ENCODE measurements around the gene SLC35F4.
"Not testable (repeated sequence)": the region's sequence is repeated elsewhere in the genome, so short reads cannot be mapped to it uniquely, and the experiment has no call there.

The SLC35F4 gene

DNA sequence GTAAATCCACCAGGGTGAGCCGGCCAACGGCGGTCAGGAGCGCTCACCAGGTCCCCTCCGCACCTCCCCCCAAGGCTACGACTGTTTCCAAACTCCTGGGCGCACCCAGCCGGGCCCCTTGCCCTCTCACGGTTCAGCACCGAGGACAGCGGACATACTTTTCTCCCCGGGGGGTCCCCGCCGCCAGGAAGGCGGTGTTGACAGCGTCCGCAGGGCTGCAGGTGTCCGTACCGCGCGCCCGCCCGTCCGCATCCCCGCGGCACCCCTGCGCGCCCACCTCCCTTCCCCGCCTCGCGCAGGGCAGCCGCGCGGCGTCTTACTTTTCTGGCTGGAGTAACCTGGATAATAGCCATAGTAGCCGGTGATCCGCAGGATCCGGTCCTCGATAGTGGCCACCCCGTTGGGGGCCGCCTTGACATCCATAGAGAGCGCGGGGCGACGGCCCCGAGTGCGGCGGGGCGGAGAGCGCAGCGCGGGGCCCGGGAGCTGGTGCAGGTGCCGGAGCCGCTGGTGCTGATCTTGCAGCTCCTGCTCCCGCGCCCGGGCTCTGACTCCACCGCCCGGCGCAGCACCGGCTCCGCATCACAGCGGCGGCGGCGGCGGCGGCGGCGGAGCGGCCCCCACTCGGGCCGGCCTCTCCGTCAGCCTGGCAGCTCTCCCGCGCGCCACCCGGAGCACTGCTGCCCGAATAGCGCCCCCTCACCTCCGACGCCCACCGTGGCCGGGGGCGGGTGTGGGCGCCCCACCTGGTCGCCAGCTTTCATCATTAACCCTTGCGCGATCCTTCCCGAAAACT is at the start of gene SLC35F4:
TSS of gene SLC35F4 (minus strand) at position 690 of the 796 bp plus-strand sequence.
- DNase-seq (ENCODE audit: low read depth, low spot score) = peak; percentile 93

GRCh38 chr14:57909626-57910025 is 43.7 kb upstream of the SLC35F4 start:
- DNase-seq (ENCODE audit: low read depth, low spot score) = no peak

- DNase-seq (ENCODE audit: low read depth, low spot score) = no peak
Observed at GRCh38 chr14:57903954-57904353, 38.1 kb upstream of the SLC35F4 start.

GRCh38 chr14:57898837-57899572 is 33.1 kb upstream of the SLC35F4 start:
- no peak for DNase-seq (ENCODE audit: low read depth, low spot score)

DNA sequence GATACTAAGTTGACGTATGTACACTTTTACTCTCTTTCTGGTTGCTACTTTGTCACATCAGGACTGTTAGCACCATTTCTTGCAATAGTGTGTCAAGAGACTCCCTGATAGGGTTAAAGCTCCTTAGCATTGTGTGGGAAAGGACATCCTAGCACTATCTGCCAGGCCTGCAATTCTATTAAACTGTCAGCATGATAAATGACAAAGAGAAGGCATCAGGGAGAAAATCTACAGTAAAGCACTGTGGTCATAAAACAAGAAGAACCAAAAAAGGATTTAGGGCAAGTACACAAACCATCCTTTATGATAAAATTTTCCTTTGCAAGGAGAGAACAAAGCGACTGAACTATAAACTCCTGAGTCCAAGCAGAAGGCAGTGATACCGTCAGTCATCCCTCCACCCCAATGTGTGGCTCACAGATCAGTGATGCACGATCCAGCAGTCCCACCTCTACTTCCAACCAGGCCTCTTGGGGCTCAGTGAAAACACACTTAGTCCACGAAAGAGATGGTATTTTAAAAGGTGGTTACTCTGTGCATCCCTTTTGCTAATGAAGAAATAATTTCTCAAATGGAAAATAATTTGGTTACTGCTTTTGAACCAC is 31.4 kb upstream of the SLC35F4 start:
- no peak for DNase-seq (ENCODE audit: low read depth, low spot score)

DNA sequence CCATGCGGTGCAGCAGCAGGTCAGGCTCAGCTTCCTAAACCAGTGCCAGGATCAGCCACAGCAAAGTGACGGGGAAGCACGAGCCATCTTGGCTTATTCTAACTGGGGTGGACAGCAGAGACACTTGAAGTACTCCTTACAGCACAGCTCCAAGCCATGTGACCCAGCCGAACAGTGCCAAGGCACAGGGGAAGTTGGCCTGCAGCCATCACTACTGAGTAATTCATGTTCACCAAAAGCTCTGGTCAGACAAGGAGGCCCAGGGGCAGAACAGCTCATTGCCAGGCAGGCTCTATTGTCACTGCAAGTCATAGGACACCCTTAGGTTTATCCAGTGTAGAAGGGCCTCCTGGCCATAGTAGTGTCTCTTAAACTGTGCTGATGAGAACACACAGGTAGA is 23.4 kb upstream of the SLC35F4 start:
- no peak for DNase-seq (ENCODE audit: low read depth, low spot score)

DNA sequence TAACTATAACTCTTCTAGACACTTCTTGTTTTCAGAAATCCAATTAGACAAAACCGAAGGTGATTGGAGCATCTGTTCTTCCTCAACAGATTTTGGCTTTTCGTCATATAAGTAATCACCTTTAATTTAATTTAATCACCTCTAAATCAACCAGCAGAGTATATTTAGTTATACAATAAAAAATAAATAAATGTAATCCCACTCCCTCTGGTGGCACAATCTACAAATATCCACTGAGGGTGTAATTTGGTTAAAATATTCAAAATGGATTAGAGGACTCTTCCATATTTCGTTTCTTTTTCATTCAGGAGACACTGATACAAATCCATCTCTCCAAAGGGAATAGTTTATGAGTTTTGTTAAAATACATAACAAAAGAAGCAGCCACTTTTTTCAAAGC is 18.3 kb upstream of the SLC35F4 start:
- no peak for DNase-seq (ENCODE audit: low read depth, low spot score)

- DNase-seq (ENCODE audit: low read depth, low spot score) = no peak
Observed at GRCh38 chr14:57883061-57883460, 17.2 kb upstream of the SLC35F4 start.

GRCh38 chr14:57879516-57879915 is 13.6 kb upstream of the SLC35F4 start:
- DNase-seq (ENCODE audit: low read depth, low spot score) = no peak

DNA sequence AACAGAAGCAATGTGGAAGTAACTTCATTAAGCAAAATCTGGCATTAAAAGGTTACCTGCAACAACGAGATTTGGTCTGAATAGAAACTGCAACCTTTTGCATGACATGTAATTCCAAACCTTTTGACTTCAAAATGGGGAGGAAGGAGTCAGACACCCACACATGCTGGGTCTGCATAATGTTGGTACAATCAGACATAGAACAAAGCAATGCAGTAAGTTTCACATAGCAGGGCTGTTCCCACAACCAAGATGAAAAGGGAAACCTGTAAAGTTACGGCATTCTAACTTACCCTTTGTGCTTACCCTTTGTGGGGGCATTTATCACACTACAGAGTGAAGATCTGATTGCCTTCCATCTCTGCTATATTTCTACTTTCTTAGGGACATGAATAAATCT is 10.1 kb upstream of the SLC35F4 start:
- no peak for DNase-seq (ENCODE audit: low read depth, low spot score)

GRCh38 chr14:57875296-57875695 is 9.4 kb upstream of the SLC35F4 start:
- DNase-seq (ENCODE audit: low read depth, low spot score) = no peak

DNA sequence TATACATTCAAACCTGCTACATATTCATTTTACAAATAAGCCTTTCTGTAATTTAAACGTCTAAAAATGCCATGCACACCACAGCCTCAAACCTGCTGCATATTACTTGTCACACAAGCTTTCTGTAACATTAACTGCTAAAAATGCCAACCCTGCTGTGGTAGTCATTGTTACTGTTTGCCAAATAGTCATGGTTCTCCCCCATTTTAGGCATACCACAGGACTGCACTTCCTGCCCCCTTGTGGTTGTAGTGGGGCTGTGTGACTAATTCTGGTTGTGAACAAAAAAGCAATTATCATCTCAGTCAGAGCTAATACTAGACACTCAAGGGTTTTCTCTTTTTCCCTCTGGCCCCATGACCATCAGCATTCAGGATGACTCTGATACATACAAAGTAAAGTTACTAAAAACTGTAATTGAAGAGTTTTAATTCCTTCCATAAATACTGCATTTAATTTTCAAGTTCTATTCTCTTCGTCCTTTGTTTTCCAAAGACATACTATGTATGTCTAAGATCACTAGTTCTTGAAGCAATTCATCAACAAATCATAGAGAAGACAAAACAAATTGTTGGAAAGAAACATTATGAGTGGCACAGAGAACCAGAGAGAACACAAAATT is 5.7 kb upstream of the SLC35F4 start:
- peak; percentile 32 for DNase-seq (ENCODE audit: low read depth, low spot score)

GRCh38 chr14:57870686-57871457 is 5.0 kb upstream of the SLC35F4 start:
- DNase-seq (ENCODE audit: low read depth, low spot score) = no peak

DNA sequence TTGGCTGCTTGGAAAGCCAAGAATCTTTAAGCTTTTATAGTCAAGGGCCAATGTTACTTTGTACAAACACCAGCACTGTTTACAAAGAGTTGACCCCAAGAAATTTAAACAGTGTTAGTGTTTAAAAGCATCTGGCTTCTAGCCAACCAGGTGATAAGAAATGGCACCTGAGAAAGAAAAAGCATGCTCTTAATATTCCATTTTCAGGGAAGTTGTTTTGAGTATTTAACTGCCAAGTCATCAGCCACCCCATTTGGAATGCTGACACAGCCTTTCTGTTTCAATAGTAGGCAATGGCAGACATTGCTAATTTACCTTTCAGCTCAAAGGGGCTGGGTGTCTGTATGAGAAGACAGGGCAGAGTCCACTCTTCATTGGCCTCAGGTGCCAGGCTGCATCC is 3.7 kb upstream of the SLC35F4 start:
- no peak for DNase-seq (ENCODE audit: low read depth, low spot score)

DNA sequence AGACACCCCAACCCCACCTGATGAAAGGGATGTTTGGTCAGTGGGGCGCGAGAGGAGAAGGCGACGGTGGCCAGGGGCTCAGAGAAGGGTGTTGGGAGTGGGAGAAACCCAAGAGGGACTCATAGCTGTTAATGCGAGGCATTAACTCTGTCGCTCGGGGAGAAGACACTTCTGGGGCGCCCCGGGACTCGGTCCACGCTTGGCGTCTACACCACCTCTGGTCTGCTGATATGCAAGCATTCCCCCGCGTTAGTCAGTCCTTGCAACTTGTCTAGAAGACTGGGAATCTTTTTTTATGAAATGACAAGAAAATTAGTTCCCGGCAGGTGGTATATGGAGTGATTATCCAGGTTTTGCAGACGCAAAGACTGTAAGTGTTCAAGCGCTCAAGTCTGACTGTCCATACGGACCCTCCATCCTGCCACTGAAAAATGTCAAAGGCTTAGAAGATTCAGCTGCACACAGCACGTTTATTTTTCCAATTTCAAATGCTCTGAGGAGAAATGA is 360 bp upstream of the SLC35F4 start:
- no peak for DNase-seq (ENCODE audit: low read depth, low spot score)

DNA sequence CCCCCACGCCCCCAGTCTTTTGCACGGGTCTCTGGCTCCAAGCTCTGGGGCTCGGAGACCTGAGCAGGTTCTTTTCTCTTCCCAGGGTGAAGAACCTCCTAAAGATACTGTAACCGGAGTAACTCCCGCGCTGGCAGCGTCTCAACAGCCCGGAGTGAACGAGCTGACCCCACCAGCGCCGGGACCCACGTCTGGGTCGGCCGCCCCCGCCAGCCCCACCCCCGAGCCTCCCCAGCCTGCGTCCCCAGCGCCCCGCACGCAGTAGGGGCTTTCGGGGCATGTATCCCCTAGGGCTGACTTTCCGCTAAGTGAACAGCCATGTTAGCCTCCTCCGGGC is 858 bp downstream of the SLC35F4 start:
- no peak for DNase-seq (ENCODE audit: low read depth, low spot score)

DNA sequence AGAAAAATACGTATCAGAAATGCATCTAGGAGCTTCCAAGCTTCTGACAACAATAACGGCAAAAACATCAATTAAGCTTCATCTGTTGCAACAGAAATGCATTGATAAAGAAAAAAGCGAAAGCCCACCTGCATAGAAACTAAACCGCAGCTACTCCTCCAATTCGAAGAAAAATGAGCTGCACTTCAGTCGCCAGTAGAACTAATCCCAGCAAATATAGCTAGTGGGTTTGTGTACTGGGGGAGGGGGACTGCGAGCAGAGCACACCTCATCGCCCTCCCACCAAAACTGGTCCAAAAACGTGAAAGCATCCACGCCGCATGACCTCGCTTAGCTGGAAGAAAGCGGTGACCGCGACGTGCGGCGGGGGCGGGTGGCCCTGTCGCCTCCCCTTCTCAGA is 1.2 kb downstream of the SLC35F4 start:
- no peak for DNase-seq (ENCODE audit: low read depth, low spot score)

DNA sequence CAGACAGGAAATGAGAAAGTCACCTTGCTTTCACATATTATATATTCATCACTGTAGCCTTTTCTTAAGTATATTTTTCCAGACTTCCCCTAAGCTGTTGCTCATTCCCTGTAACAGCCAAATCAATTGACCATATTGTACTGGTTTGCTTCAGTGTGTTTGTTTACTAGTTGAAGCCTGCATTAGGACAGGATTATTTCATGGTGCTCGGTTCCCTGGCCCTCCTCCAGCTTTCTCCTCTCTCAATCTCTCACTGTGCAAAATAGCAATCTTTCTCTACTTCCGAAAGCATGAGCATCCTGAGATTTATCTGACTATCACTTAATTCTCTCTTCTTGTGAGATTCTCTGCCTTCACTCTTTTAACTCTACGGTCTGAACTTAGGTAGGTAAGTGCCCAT is 2.4 kb downstream of the SLC35F4 start:
- DNase-seq (ENCODE audit: low read depth, low spot score) = no peak

DNA sequence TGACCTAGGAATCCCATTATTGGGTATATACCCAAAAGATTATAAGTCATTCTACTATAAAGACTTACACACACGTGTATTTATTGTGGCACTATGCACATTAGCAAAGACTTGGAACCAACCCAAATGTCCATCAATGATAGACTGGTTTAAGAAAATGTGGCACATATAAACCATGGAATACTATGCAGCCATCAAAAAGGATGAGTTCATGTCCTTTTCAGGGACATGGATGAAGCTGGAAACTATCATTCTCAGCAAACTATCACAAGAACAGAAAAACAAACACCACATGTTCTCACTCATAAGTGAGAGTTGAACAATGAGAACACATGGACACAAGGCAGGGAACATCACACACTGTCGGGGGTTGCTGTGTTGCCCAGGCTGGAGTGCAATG is 10.2 kb downstream of the SLC35F4 start:
- DNase-seq (ENCODE audit: low read depth, low spot score) = not testable (repeated sequence)

DNA sequence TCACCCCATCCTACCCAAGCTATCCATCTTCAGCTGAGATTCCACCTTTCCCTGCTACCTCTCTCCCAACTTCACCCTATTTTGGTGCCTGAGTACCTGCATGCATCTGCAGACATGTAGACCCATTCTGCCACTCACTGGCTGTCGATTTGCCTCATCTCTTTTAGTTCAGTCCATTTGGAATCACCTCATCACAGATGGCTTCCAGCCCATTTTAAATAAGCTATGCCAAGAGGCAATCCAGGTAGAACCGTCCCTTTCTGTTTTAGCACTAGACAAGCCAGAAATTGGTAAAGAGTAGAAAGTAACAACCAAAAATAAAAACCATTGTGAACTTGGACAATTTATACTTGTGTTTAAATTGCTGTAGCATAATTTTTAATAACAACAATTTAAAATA is 11.3 kb downstream of the SLC35F4 start:
- no peak for DNase-seq (ENCODE audit: low read depth, low spot score)

GRCh38 chr14:57851354-57851753 is 14.5 kb downstream of the SLC35F4 start:
- DNase-seq (ENCODE audit: low read depth, low spot score) = no peak

All from ELF-1 (cell line).